Measurements from ENCODE around the gene GET4. TPM values are rescaled to one million over a fixed set of nuclear protein-coding genes. Genes with fewer than 3 reads are reported as not detected.

Gene GET4
- polyA plus RNA-seq, 1 of the 3 experiments (the other 2 are of a cell fraction): 63.1 TPM

DNA sequence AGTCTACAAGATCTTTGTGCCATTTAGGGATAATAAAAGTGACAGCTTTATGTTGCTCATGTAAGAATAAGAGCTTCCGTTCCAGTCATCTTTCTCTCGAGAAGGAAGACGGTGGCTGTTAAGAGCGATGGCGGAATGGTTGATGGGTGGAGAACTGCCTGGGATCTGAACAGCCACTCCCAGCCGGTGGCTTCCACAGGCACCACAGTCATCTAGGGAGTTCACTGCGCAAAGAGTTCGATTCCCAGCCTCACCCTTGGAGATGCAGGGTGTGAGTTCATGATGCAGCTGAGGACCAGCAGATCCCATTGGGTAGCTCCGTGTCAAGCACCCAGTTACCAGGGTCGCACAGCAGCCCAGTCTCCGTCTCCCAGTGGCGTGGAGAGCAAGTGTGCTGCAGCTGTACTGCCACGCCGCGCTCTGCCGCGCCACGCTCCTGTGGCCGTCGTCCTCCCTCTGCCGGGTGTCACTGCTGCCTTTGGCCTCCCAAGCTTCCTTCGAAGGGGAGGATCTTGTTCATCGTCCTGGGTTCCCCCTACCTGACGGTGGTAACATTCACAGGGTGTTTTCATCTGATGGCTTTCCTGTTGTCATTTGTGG lies 36.3 kb upstream of the GET4 start:
- Histone ChIP-seq H4K20me1 (ENCODE audit: insufficient read depth) (peaks cover 17% of the 10 kb centered on the region), H3F3A (replicated peaks; ENCODE audit: insufficient read depth) (no peaks in the 10 kb centered on the region), H3K79me2 (ENCODE audit: insufficient read depth) (peaks cover 74% of the 10 kb centered on the region), H2AFZ (ENCODE audit: low read depth) (no peak overlapping the region), H3K4me3 (ENCODE audit: low read depth in 2 of 2, low read length in 1 of 2) (no peak overlapping the region), H3K4me2 (no peak overlapping the region), H3K27ac (ENCODE audit: low read depth in 2 of 2, low read length in 1 of 2) (no peak overlapping the region), H3K4me1 (ENCODE audit: control insufficient read depth in 1 of 2, insufficient read depth in 2 of 2, low read depth in 1 of 2, low read length in 1 of 2) (peaks cover 0 to 13% of the 10 kb centered on the region in 2 experiments; a peak in 1 of 4 replicates), H3K9me2 (no peaks in the 10 kb centered on the region), H3K36me3 (replicated peaks in 1 of 2; ENCODE audit: control insufficient read depth in 1 of 2, insufficient read depth in 2 of 2, low read length in 1 of 2) (peaks cover 36 to 67% of the 10 kb centered on the region in 2 experiments), H3K9ac (no peak overlapping the region), H3K27me3 (ENCODE audit: insufficient read depth) (no peaks in the 10 kb centered on the region), H3K9me3 (no peaks in the 10 kb centered on the region)
- TF ChIP-seq YY1 (IDR thresholded peaks at IDR 0.05; ENCODE audit: low read depth): no peak
- no peak for TF ChIP-seq MXI1 (IDR thresholded peaks at IDR 0.05; ENCODE audit: low read depth, low read length)
- TF ChIP-seq JUND (IDR thresholded peaks at IDR 0.05): no peak
- DNase-seq: no peak
- 93% methylated on average over 24 of the region's 24 CpGs for WGBS (ENCODE audit: low lambda C conversion rate)
- ChIA-PET CTCF (interaction anchor here (1.6 to 11.8 kb wide), 2 partner anchors 16 to 34 kb away, joined by 5 to 112 read pairs; partner anchors contain the start of gene GET4), POLR2A (no interaction called here)

DNA sequence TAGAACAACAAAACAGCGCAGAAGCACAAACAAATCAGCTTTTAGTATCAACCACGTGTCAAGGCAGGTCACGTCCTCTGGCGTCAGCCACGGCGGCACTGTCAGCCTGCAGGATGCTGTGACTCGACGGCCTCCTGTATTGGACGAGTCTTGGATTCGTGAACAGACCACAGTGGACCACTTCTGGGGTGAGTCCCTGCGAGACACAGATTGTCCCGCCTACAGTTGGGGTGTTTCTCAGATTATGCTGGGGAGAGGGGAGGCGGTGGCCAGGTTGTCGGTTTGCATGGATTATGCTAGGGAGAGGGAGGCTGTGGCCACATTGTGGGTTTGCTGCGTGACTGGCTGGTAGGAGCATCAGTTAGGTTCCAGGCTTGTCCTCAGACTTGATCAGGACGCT lies 34.4 kb upstream of the GET4 start:
- Histone ChIP-seq H3K27me3 (ENCODE audit: insufficient read depth) (no peaks in the 10 kb centered on the region), H3K9me3 (no peaks in the 10 kb centered on the region), H4K20me1 (ENCODE audit: insufficient read depth) (peaks cover 8% of the 10 kb centered on the region), H3K4me3 (ENCODE audit: low read depth in 2 of 2, low read length in 1 of 2) (no peak overlapping the region), H2AFZ (ENCODE audit: low read depth) (no peak overlapping the region), H3K4me1 (ENCODE audit: control insufficient read depth in 1 of 2, insufficient read depth in 2 of 2, low read depth in 1 of 2, low read length in 1 of 2) (peaks cover 0 to 10% of the 10 kb centered on the region in 2 experiments; a peak in 1 of 4 replicates), H3K27ac (ENCODE audit: low read depth in 2 of 2, low read length in 1 of 2) (peak overlapping the region in 1 of 2 experiments; percentile 55; a peak in 1 of 4 replicates), H3K9ac (no peak overlapping the region), H3K9me2 (no peaks in the 10 kb centered on the region), H3F3A (replicated peaks; ENCODE audit: insufficient read depth) (no peaks in the 10 kb centered on the region), H3K4me2 (no peak overlapping the region), H3K79me2 (ENCODE audit: insufficient read depth) (peaks cover 72% of the 10 kb centered on the region), H3K36me3 (replicated peaks in 1 of 2; ENCODE audit: control insufficient read depth in 1 of 2, insufficient read depth in 2 of 2, low read length in 1 of 2) (peaks cover 51 to 64% of the 10 kb centered on the region in 2 experiments)
- WGBS (ENCODE audit: low lambda C conversion rate): 97% methylated on average over 14 of the region's 16 CpGs
- no peak for DNase-seq
- POLR2A ChIA-PET: no interaction called here
- CTCF ChIA-PET: interaction anchor here (1.0 to 11.8 kb wide), 6 partner anchors 10 to 151 kb away, joined by 3 to 112 read pairs (median 4); partner anchors contain the start of genes GET4 and SUN1
- TF ChIP-seq, protein P1, sequence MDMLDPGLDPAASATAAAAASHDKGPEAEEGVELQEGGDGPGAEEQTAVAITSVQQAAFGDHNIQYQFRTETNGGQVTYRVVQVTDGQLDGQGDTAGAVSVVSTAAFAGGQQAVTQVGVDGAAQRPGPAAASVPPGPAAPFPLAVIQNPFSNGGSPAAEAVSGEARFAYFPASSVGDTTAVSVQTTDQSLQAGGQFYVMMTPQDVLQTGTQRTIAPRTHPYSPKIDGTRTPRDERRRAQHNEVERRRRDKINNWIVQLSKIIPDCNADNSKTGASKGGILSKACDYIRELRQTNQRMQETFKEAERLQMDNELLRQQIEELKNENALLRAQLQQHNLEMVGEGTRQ (IDR thresholded peaks at IDR 0.05; ENCODE audit: borderline replicate concordance, low read depth, low read length): no peak
- TF ChIP-seq TEAD4 (IDR thresholded peaks at IDR 0.05; ENCODE audit: borderline replicate concordance, insufficient read depth) (no peak), FOXJ3 (CRISPR knock-in tag; IDR thresholded peaks at IDR 0.05) (no peak), POLR2AphosphoS5 (IDR thresholded peaks at IDR 0.05; ENCODE audit: low read depth, low read length) (no peak), EP300 (IDR thresholded peaks at IDR 0.05; ENCODE audit: borderline replicate concordance in 1 of 2, low read depth in 1 of 2, low read length in 1 of 2) (no peak), NRF1 (IDR thresholded peaks at IDR 0.05; ENCODE audit: low read depth, low read length) (no peak)
- TF ChIP-seq, protein P2, sequence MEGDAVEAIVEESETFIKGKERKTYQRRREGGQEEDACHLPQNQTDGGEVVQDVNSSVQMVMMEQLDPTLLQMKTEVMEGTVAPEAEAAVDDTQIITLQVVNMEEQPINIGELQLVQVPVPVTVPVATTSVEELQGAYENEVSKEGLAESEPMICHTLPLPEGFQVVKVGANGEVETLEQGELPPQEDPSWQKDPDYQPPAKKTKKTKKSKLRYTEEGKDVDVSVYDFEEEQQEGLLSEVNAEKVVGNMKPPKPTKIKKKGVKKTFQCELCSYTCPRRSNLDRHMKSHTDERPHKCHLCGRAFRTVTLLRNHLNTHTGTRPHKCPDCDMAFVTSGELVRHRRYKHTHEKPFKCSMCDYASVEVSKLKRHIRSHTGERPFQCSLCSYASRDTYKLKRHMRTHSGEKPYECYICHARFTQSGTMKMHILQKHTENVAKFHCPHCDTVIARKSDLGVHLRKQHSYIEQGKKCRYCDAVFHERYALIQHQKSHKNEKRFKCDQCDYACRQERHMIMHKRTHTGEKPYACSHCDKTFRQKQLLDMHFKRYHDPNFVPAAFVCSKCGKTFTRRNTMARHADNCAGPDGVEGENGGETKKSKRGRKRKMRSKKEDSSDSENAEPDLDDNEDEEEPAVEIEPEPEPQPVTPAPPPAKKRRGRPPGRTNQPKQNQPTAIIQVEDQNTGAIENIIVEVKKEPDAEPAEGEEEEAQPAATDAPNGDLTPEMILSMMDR (IDR thresholded peaks at IDR 0.05): no peak
